Esophagus (tissue), 2 donors: ENCODE results near the gene FXYD6. TPM values are rescaled to one million over a fixed set of nuclear protein-coding genes. Genes with fewer than 3 reads are reported as not detected.

ENCODE experiments used
- H3K27ac ChIP-seq, 2 donors: one replicate each; pipeline ENCODE4 v1.5.1; 2013; ENCODE audit warnings: low read depth in 2 of 2, mild to moderate bottlenecking in 2 of 2, inconsistent platforms in 1 of 2, low read length in 1 of 2, moderate library complexity in 1 of 2
- H3K27me3 ChIP-seq, 2 donors: one replicate each; pipeline ENCODE4 v1.6.1; 2013; ENCODE audit warnings: low read length in 2 of 2, control low read depth in 1 of 2, mild to moderate bottlenecking in 1 of 2; ENCODE audit not compliant: insufficient read depth in 2 of 2, control insufficient read depth in 1 of 2
- H3K36me3 ChIP-seq, 2 donors: one replicate each; pipeline ENCODE4 v1.6.1; 2013; ENCODE audit warnings: low read length in 1 of 2; ENCODE audit not compliant: control insufficient read depth in 2 of 2, insufficient read depth in 2 of 2
- H3K4me1 ChIP-seq, 2 donors: one replicate each; pipeline ENCODE4 v1.6.1; 2013; ENCODE audit warnings: low read length in 1 of 2; ENCODE audit not compliant: control insufficient read depth in 2 of 2, insufficient read depth in 2 of 2
- H3K4me3 ChIP-seq, 2 donors: one replicate each; pipeline ENCODE4 v1.5.1; 2013; ENCODE audit warnings: low read length in 2 of 2, mild to moderate bottlenecking in 2 of 2, low read depth in 1 of 2, moderate library complexity in 1 of 2
- H3K9me3 ChIP-seq, 2 donors: one replicate each; pipeline ENCODE4 v1.6.1; 2013; ENCODE audit warnings: mild to moderate bottlenecking in 2 of 2, low read depth in 1 of 2, low read length in 1 of 2, moderate library complexity in 1 of 2; ENCODE audit not compliant: control insufficient read depth in 2 of 2, insufficient read depth in 1 of 2
- WGBS, 2 donors: extraction: QIAGEN DNeasy Blood & Tissue Kit; methylation state at CpG; one replicate each; pipeline ENCODE4 v1.1.7; 2013; 5-methylcytosine and 5-hydroxymethylcytosine counted together
- polyA plus RNA-seq, 2 donors: library from polyadenylated mRNA; stranded (reverse); fragments of 200-250 nt; gene quantifications; one replicate each; pipeline ENCODE4 v1.2.3, GENCODE V29; 2013
- donor health status: healthy with polysubstance abuse.
- donor health status: Bipolar disorder and iron deficiency.

FXYD6 gene
- polyA plus RNA-seq, 2 donors: 3.4 to 7.0 TPM

GRCh38 chr11:117821431-117821830 is 55.0 kb downstream of the FXYD6 start:
- Histone ChIP-seq H3K27me3 (no peaks in the 10 kb centered on the region), H3K4me3 (no peak overlapping the region), H3K9me3 (no peaks in the 10 kb centered on the region), H3K36me3 (no peaks in the 10 kb centered on the region), H3K4me1 (peaks cover 3 to 11% of the 10 kb centered on the region in 2 donors), H3K27ac (no peak overlapping the region)
- WGBS, 2 donors: 72 to 85% methylated on average over 12 of the region's 12 CpGs

- H3K36me3 ChIP-seq: no peaks in the 10 kb centered on the region
- H3K9me3 ChIP-seq: no peaks in the 10 kb centered on the region
- H3K4me3 ChIP-seq: no peak overlapping the region
- H3K4me1 ChIP-seq: peaks cover 5 to 11% of the 10 kb centered on the region in 2 donors
- H3K27ac ChIP-seq: no peak overlapping the region
- no peaks in the 10 kb centered on the region for H3K27me3 ChIP-seq
- 88 to 94% methylated on average over 10 of the region's 10 CpGs for WGBS, 2 donors
These were observed 55.9 kb downstream of the FXYD6 start for GRCh38 chr11:117820516-117820915.

GRCh38 chr11:117820071-117820470 is 56.4 kb downstream of the FXYD6 start:
- Histone ChIP-seq H3K27me3 (no peaks in the 10 kb centered on the region), H3K36me3 (no peaks in the 10 kb centered on the region), H3K4me3 (no peak overlapping the region), H3K9me3 (no peaks in the 10 kb centered on the region), H3K4me1 (peaks cover 5 to 11% of the 10 kb centered on the region in 2 donors), H3K27ac (no peak overlapping the region)
- 82 to 85% methylated on average over 11 of the region's 11 CpGs for WGBS, 2 donors

GRCh38 chr11:117819096-117820040 is 57.1 kb downstream of the FXYD6 start:
- Histone ChIP-seq H3K27ac (no peak overlapping the region), H3K36me3 (no peaks in the 10 kb centered on the region), H3K4me1 (peaks cover 3 to 14% of the 10 kb centered on the region in 2 donors), H3K4me3 (no peak overlapping the region), H3K9me3 (no peaks in the 10 kb centered on the region), H3K27me3 (no peaks in the 10 kb centered on the region)
- 59 to 74% methylated on average over 10 of the region's 10 CpGs for WGBS, 2 donors

GRCh38 chr11:117818041-117818873 is 58.2 kb downstream of the FXYD6 start:
- Histone ChIP-seq H3K4me1 (peaks cover 3 to 16% of the 10 kb centered on the region in 2 donors), H3K27me3 (no peaks in the 10 kb centered on the region), H3K27ac (peak overlapping the region in 1 of 2 donors; percentile 15), H3K9me3 (no peaks in the 10 kb centered on the region), H3K4me3 (no peak overlapping the region), H3K36me3 (no peaks in the 10 kb centered on the region)
- 51 to 57% methylated on average over 9 of the region's 9 CpGs for WGBS, 2 donors

GRCh38 chr11:117817368-117818040 is 59.0 kb downstream of the FXYD6 start:
- WGBS, 2 donors: 11 to 14% methylated on average over 19 of the region's 19 CpGs
- Histone ChIP-seq H3K4me3 (no peak overlapping the region), H3K27me3 (no peaks in the 10 kb centered on the region), H3K9me3 (no peaks in the 10 kb centered on the region), H3K36me3 (no peaks in the 10 kb centered on the region), H3K4me1 (peaks cover 3 to 16% of the 10 kb centered on the region in 2 donors), H3K27ac (peak overlapping the region in 1 of 2 donors; percentile 33)

GRCh38 chr11:117816846-117817367 is 59.6 kb downstream of the FXYD6 start:
- peaks cover 3 to 16% of the 10 kb centered on the region in 2 donors for H3K4me1 ChIP-seq
- H3K27me3 ChIP-seq: no peaks in the 10 kb centered on the region
- WGBS, 2 donors: 70 to 83% methylated on average over 5 of the region's 5 CpGs
- no peaks in the 10 kb centered on the region for H3K36me3 ChIP-seq
- peak overlapping the region; percentile 16 to 68 for H3K27ac ChIP-seq
- no peaks in the 10 kb centered on the region for H3K9me3 ChIP-seq
- H3K4me3 ChIP-seq: no peak overlapping the region

GRCh38 chr11:117816151-117816741 is 60.2 kb downstream of the FXYD6 start:
- peaks cover 3 to 16% of the 10 kb centered on the region in 2 donors for H3K4me1 ChIP-seq
- no peak overlapping the region for H3K4me3 ChIP-seq
- peak overlapping the region; percentile 34 to 68 for H3K27ac ChIP-seq
- no peaks in the 10 kb centered on the region for H3K36me3 ChIP-seq
- 59 to 65% methylated on average over 20 of the region's 20 CpGs for WGBS, 2 donors
- H3K9me3 ChIP-seq: no peaks in the 10 kb centered on the region
- no peaks in the 10 kb centered on the region for H3K27me3 ChIP-seq
